Measurements from ENCODE around the gene IRF8. TPM values are rescaled to one million over a fixed set of nuclear protein-coding genes. Genes with fewer than 3 reads are reported as not detected.
"Not testable (repeated sequence)": the region's sequence is repeated elsewhere in the genome, so short reads cannot be mapped to it uniquely, and the experiment has no call there.

The IRF8 gene
- total RNA-seq, 1 donor from 2014 or later = 16.9 TPM

- intact Hi-C loops (cut with micrococcal nuclease) = no loop called here
These were observed 7.2 kb upstream of the IRF8 start for GRCh38 chr16:85891776-85892166.

DNA sequence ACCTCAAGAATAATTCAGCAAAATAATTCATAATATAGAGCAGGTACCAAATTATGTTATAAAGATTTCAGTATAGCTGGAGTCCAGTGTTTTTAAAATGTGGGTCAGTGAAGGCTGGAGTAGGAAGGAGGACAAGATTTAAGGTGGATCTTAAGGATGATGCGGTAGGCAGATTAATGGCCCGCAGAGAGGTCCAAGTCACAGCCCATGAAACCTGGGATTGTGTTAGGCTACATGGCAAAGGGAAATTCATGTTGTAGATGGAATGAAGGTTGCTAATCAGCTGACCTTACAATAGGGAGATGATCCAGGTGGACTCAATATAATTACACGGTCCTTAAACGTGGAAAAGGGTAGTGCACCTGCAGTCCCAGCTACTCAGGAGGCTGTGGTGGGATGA lies 6.2 kb upstream of the IRF8 start:
- intact Hi-C loops (cut with micrococcal nuclease) = no loop called here

GRCh38 chr16:85894266-85894665 lies 4.7 kb upstream of the IRF8 start:
- intact Hi-C loops (cut with micrococcal nuclease) = no loop called here

- intact Hi-C loops (cut with micrococcal nuclease) = no loop called here
These were observed 1.6 kb upstream of the IRF8 start for GRCh38 chr16:85897382-85897781.

- intact Hi-C loops (cut with micrococcal nuclease) = no loop called here
These were observed 482 bp downstream of the IRF8 start for GRCh38 chr16:85899444-85899843.

DNA sequence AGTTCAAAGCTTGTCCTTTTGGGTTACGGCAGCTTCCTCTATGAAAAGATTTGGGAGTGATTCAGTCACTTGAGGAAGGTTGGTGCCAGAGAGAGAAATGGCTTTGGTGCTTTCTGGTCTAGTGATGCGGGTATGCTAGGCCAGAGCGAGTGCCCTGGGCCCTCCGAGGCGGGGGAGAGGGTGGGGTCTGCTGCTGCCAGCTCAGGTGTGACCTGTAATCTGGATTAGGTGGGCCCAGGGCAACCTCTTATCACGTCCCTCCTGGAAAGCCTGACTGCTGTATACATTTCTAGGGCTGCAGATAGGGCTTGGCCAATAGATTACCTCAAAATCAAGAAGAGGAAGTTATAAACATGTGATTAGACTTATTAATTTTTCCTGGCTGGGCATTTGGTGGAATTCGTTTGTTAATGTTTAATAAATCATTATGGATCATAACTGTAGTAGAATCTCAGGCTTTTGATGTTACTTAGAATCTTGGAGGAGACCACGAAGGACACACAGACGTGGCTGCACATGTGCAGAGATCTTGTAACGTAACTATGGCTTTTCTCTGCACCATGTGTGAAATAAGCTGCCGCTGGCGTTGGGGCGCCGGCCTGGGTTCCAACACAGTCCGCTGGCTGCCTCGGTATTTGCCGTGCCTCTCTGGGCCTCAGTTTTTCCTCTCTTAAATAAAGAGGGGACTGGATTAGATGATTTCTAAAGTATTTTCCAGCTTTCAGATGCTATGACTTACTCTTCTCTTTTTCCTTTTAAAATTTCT lies 1.2 kb downstream of the IRF8 start:
- intact Hi-C loops (cut with micrococcal nuclease) = loop anchor here (5.0 kb wide), 1 partner anchor 117 kb away; no protein-coding TSS in a partner anchor

GRCh38 chr16:85901110-85901509 lies 2.1 kb downstream of the IRF8 start:
- intact Hi-C loops (cut with micrococcal nuclease) = loop anchor here (5.0 kb wide), 1 partner anchor 116 kb away; no protein-coding TSS in a partner anchor

GRCh38 chr16:85901773-85902365 lies 2.9 kb downstream of the IRF8 start:
- intact Hi-C loops (cut with micrococcal nuclease) = loop anchor here (1.0 to 5.0 kb wide), 6 partner anchors 14 to 115 kb away; no protein-coding TSS in a partner anchor

GRCh38 chr16:85902366-85903155 lies 3.6 kb downstream of the IRF8 start:
- intact Hi-C loops (cut with micrococcal nuclease) = loop anchor here (1.0 to 5.0 kb wide), 6 partner anchors 14 to 115 kb away; no protein-coding TSS in a partner anchor

- intact Hi-C loops (cut with micrococcal nuclease) = loop anchor here (2.0 to 5.0 kb wide), 3 partner anchors 83 to 114 kb away; no protein-coding TSS in a partner anchor
These were observed 4.6 kb downstream of the IRF8 start for GRCh38 chr16:85903559-85903958.

GRCh38 chr16:85905110-85906095 lies 6.4 kb downstream of the IRF8 start:
- intact Hi-C loops (cut with micrococcal nuclease) = no loop called here

- intact Hi-C loops (cut with micrococcal nuclease) = no loop called here
These were observed 7.4 kb downstream of the IRF8 start for GRCh38 chr16:85906349-85906748.

- intact Hi-C loops (cut with micrococcal nuclease) = not testable (repeated sequence)
These were observed 8.3 kb downstream of the IRF8 start for GRCh38 chr16:85907231-85907630.

GRCh38 chr16:85908444-85908843 lies 9.5 kb downstream of the IRF8 start:
- intact Hi-C loops (cut with micrococcal nuclease) = no loop called here

GRCh38 chr16:85908889-85909589 lies 10.1 kb downstream of the IRF8 start:
- intact Hi-C loops (cut with micrococcal nuclease) = no loop called here

- intact Hi-C loops (cut with micrococcal nuclease) = no loop called here
These were observed 11.2 kb downstream of the IRF8 start for GRCh38 chr16:85909932-85910853.

GRCh38 chr16:85910854-85911247 lies 11.9 kb downstream of the IRF8 start:
- intact Hi-C loops (cut with micrococcal nuclease) = no loop called here

DNA sequence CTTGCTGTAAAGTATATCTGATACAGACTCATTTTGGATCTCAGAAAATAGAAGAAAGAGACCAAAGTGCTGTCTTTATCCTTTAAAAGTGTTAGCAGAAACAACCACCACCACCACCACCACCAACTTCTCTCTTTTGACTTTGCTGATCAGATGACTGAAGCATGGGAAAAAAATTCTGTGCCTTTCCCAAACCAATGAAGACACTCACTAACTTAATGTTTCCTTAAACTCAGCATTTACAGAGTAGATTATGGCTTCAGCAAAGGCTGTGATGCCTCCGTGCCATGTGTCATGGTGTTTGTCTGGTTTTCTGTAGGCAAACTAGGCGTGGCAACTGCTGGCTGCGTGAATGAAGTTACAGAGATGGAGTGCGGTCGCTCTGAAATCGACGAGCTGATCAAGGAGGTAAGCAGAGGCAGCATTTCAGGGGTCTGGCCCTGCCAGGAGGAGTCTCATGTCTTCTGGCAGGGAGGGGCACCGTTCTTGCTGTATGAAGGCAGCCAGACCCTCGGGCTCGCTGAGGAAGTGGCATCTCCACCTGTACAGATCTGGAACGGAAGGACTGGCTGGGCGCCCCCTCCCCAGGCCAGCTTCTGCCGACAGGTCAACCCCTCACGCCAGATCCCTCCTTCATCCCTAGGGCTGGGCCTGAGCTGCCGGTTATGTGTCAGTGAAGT lies 12.4 kb downstream of the IRF8 start:
- intact Hi-C loops (cut with micrococcal nuclease) = no loop called here

Measured in T-helper 1 cell treated with Interleukin-12 subunit alpha and Interleukin-12 subunit beta and Interleukin-4 antibody, amounts not matched to agents 30 ng/mL and 1 ng/mL, for 36 hours (primary cell).